HEK293 (cell line): Measurements from ENCODE around the gene CSRP1.

Experiments
- BCL11B ChIP-seq: fragments of 450-650 bp; formaldehyde crosslinking; IDR thresholded peaks from 2 replicates; pipeline ENCODE4 v1.5.1; 2016; ENCODE audit warnings: low read depth, missing biosample characterization, missing genetic modification characterization
- EGR2 ChIP-seq: fragments of 450-650 bp; formaldehyde crosslinking; IDR thresholded peaks from 2 replicates; pipeline ENCODE4 v1.5.1; 2016; ENCODE audit warnings: low read depth, missing biosample characterization, missing genetic modification characterization
- KLF8 ChIP-seq: fragments of 450-650 bp; formaldehyde crosslinking; IDR thresholded peaks from 2 replicates; pipeline ENCODE4 v1.5.1; 2016; ENCODE audit warnings: missing biosample characterization, missing genetic modification characterization
- MYNN ChIP-seq: fragments of 450-650 bp; formaldehyde crosslinking; IDR thresholded peaks from 2 replicates; pipeline ENCODE4 v1.5.1; 2016; ENCODE audit warnings: missing biosample characterization, missing genetic modification characterization, borderline replicate concordance
- MZF1 ChIP-seq: fragments of 450-650 bp; formaldehyde crosslinking; IDR thresholded peaks from 2 replicates; pipeline ENCODE4 v1.5.1; 2017; ENCODE audit warnings: missing biosample characterization, missing genetic modification characterization, borderline replicate concordance
- PATZ1 ChIP-seq: fragments of 450-650 bp; formaldehyde crosslinking; IDR thresholded peaks from 2 replicates; pipeline ENCODE4 v1.5.1; 2016; ENCODE audit warnings: missing biosample characterization, missing genetic modification characterization
- SCRT1 ChIP-seq: fragments of 450-650 bp; formaldehyde crosslinking; IDR thresholded peaks from 2 replicates; pipeline ENCODE4 v1.5.1; 2016; ENCODE audit warnings: missing biosample characterization, missing genetic modification characterization, borderline replicate concordance
- SETDB1 ChIP-seq: IDR thresholded peaks from one replicate; pipeline ENCODE4 v1.6.1; 2017; ENCODE audit warnings: mild to moderate bottlenecking, low read length, moderate library complexity, mixed read lengths; ENCODE audit not compliant: insufficient read length
- SP3 ChIP-seq: fragments of 450-650 bp; formaldehyde crosslinking; IDR thresholded peaks from 2 replicates; pipeline ENCODE4 v1.5.1; 2016; ENCODE audit warnings: missing biosample characterization, missing genetic modification characterization
- TCF7L2 ChIP-seq: IDR thresholded peaks from 2 replicates; pipeline ENCODE4 v1.6.1; 2011; ENCODE audit warnings: low read depth, mild to moderate bottlenecking, inconsistent platforms, low read length, moderate library complexity, borderline replicate concordance
- ZBTB21 ChIP-seq: fragments of 450-650 bp; formaldehyde crosslinking; IDR thresholded peaks from 2 replicates; pipeline ENCODE4 v1.5.1; 2017; ENCODE audit warnings: missing biosample characterization, missing genetic modification characterization
- ZEB2 ChIP-seq: fragments of 450-650 bp; formaldehyde crosslinking; IDR thresholded peaks from 2 replicates; pipeline ENCODE4 v1.5.1; 2016; ENCODE audit warnings: missing biosample characterization, missing genetic modification characterization
- ZNF121 ChIP-seq: fragments of 450-650 bp; formaldehyde crosslinking; IDR thresholded peaks from 2 replicates; pipeline ENCODE4 v1.5.1; 2016; ENCODE audit warnings: missing biosample characterization, missing genetic modification characterization
- ZNF157 ChIP-seq: fragments of 450-650 bp; formaldehyde crosslinking; IDR thresholded peaks from 2 replicates; pipeline ENCODE4 v1.5.1; 2016; ENCODE audit warnings: missing biosample characterization, missing genetic modification characterization
- ZNF169 ChIP-seq: fragments of 450-650 bp; formaldehyde crosslinking; IDR thresholded peaks from 2 replicates; pipeline ENCODE4 v1.5.1; 2016; ENCODE audit warnings: missing biosample characterization, missing genetic modification characterization
- ZNF19 ChIP-seq: fragments of 450-650 bp; formaldehyde crosslinking; IDR thresholded peaks from 2 replicates; pipeline ENCODE4; 2016; ENCODE audit warnings: missing biosample characterization, missing genetic modification characterization, low read depth
- ZNF202 ChIP-seq: fragments of 450-650 bp; formaldehyde crosslinking; IDR thresholded peaks from 2 replicates; pipeline ENCODE4 v1.5.1; 2016; ENCODE audit warnings: missing biosample characterization, missing genetic modification characterization, borderline replicate concordance
- ZNF239 ChIP-seq: fragments of 450-650 bp; formaldehyde crosslinking; IDR thresholded peaks from 2 replicates; pipeline ENCODE4 v1.5.1; 2016; ENCODE audit warnings: missing biosample characterization, missing genetic modification characterization
- ZNF280C ChIP-seq: fragments of 450-650 bp; formaldehyde crosslinking; IDR thresholded peaks from 2 replicates; pipeline ENCODE4 v1.5.1; 2016; ENCODE audit warnings: missing biosample characterization, missing genetic modification characterization
- ZNF501 ChIP-seq: fragments of 450-650 bp; formaldehyde crosslinking; IDR thresholded peaks from 2 replicates; pipeline ENCODE4 v1.5.1; 2016; ENCODE audit warnings: missing biosample characterization, missing genetic modification characterization
- ZNF510 ChIP-seq: fragments of 450-650 bp; formaldehyde crosslinking; IDR thresholded peaks from 2 replicates; pipeline ENCODE4 v1.5.1; 2018; ENCODE audit warnings: mild to moderate bottlenecking, missing genetic modification characterization, missing biosample characterization; ENCODE audit not compliant: insufficient replicate concordance
- ZNF521 ChIP-seq: fragments of 450-650 bp; formaldehyde crosslinking; IDR thresholded peaks from 2 replicates; pipeline ENCODE4 v1.5.1; 2017; ENCODE audit warnings: missing biosample characterization, mild to moderate bottlenecking, missing genetic modification characterization
- ZNF580 ChIP-seq: fragments of 450-650 bp; formaldehyde crosslinking; IDR thresholded peaks from 2 replicates; pipeline ENCODE4 v1.5.1; 2016; ENCODE audit warnings: missing biosample characterization, missing genetic modification characterization
- ZNF621 ChIP-seq: fragments of 450-650 bp; formaldehyde crosslinking; IDR thresholded peaks from 2 replicates; pipeline ENCODE4 v1.5.1; 2017; ENCODE audit warnings: missing biosample characterization, missing genetic modification characterization
- ZNF623 ChIP-seq: fragments of 450-650 bp; formaldehyde crosslinking; IDR thresholded peaks from 2 replicates; pipeline ENCODE4 v1.5.1; 2016; ENCODE audit warnings: missing biosample characterization, missing genetic modification characterization
- ZNF658 ChIP-seq: fragments of 450-650 bp; formaldehyde crosslinking; IDR thresholded peaks from 2 replicates; pipeline ENCODE4; 2016; ENCODE audit warnings: missing biosample characterization, missing genetic modification characterization
- ZNF670 ChIP-seq: fragments of 450-650 bp; formaldehyde crosslinking; IDR thresholded peaks from 2 replicates; pipeline ENCODE4 v1.5.1; 2016; ENCODE audit warnings: missing biosample characterization, missing genetic modification characterization, low read depth
- ZNF701 ChIP-seq: fragments of 450-650 bp; formaldehyde crosslinking; IDR thresholded peaks from 2 replicates; pipeline ENCODE4 v1.5.1; 2016; ENCODE audit warnings: missing biosample characterization, missing genetic modification characterization

CSRP1 gene

GRCh38 chr1:201447903-201448871 lies 58.7 kb downstream of the CSRP1 start (continued):
- TF ChIP-seq SETDB1, result no peak
- TF ChIP-seq ZNF19, result no peak
- TF ChIP-seq ZNF501 (tag by site-specific recombination), result no peak
- TF ChIP-seq ZNF169, result no peak
- TF ChIP-seq ZNF202 (tag by site-specific recombination), result no peak
- no peak for TF ChIP-seq ZNF510 (tag by site-specific recombination)
- peak; percentile 15; the same call in 1 of the 2 replicates for TF ChIP-seq SP3
- 0 out of 2 replicates have a peak, but pooled peaks have one; percentile 35 for TF ChIP-seq BCL11B (tag by site-specific recombination)
- TF ChIP-seq ZNF580 (tag by site-specific recombination), result no peak
- peak; percentile 92 for TF ChIP-seq EGR2 (tag by site-specific recombination)
- TF ChIP-seq ZNF623 (tag by site-specific recombination), result no peak
- no peak for TF ChIP-seq ZNF701
- no peak for TF ChIP-seq MYNN (tag by site-specific recombination)
- no peak for TF ChIP-seq KLF8 (tag by site-specific recombination)
- no peak for TF ChIP-seq ZNF280C
- no peak for TF ChIP-seq ZNF121
- no peak for TF ChIP-seq ZNF521
- no peak for TF ChIP-seq TCF7L2
- no peak for TF ChIP-seq ZBTB21 (tag by site-specific recombination)
- TF ChIP-seq ZNF157 (tag by site-specific recombination), result no peak
- TF ChIP-seq ZNF621 (tag by site-specific recombination), result no peak
- no peak for TF ChIP-seq ZEB2 (tag by site-specific recombination)
- TF ChIP-seq PATZ1 (tag by site-specific recombination), result peak; percentile 44; the same call in 1 of the 2 replicates
- no peak for TF ChIP-seq ZNF239
- no peak for TF ChIP-seq ZNF658 (tag by site-specific recombination)
- TF ChIP-seq SCRT1 (tag by site-specific recombination), result peak; percentile 87
- no peak for TF ChIP-seq ZNF670 (tag by site-specific recombination)
- TF ChIP-seq MZF1 (tag by site-specific recombination), result no peak
